Brain microvascular endothelial cell (primary cell): ENCODE measurements around the gene TPT1.

Experiments used
- DNase-seq: peaks from one replicate; pipeline ENCODE4 v3.0.0-alpha.2; 2020
- H3K27ac ChIP-seq: fragments of 250-450 bp; sonication (Bioruptor Pico); 2 replicates; pipeline ENCODE4 v1.5.1; 2020; ENCODE audit warnings: mild to moderate bottlenecking, moderate library complexity
- H3K27me3 ChIP-seq: fragments of 250-450 bp; sonication (Bioruptor Pico); replicated peaks from 2 replicates; pipeline ENCODE4 v1.5.1; 2020; ENCODE audit warnings: mild to moderate bottlenecking
- H3K36me3 ChIP-seq: fragments of 250-450 bp; sonication (Bioruptor Pico); replicated peaks from 2 replicates; pipeline ENCODE4 v1.5.1; 2020; ENCODE audit warnings: mild to moderate bottlenecking
- H3K4me3 ChIP-seq: 2 replicates; pipeline ENCODE4 v1.5.1; 2011; ENCODE audit warnings: low read depth, mild to moderate bottlenecking, control low read depth, low read length, moderate library complexity
- in situ Hi-C: cut with HindIII; loops from 2 replicates; pipeline ENCODE4 v1.10.0; 2017; ENCODE audit warnings: low sequenced_read_pairs, low pct_ligation_motif_present
- TF ChIP-seq, protein P1 (sequence below): IDR thresholded peaks from 2 replicates; pipeline ENCODE4 v1.5.1; 2011; ENCODE audit warnings: low read depth, mild to moderate bottlenecking, moderate library complexity, low read length, control low read depth, inconsistent platforms; ENCODE audit errors: missing control alignments

TPT1 gene

DNA sequence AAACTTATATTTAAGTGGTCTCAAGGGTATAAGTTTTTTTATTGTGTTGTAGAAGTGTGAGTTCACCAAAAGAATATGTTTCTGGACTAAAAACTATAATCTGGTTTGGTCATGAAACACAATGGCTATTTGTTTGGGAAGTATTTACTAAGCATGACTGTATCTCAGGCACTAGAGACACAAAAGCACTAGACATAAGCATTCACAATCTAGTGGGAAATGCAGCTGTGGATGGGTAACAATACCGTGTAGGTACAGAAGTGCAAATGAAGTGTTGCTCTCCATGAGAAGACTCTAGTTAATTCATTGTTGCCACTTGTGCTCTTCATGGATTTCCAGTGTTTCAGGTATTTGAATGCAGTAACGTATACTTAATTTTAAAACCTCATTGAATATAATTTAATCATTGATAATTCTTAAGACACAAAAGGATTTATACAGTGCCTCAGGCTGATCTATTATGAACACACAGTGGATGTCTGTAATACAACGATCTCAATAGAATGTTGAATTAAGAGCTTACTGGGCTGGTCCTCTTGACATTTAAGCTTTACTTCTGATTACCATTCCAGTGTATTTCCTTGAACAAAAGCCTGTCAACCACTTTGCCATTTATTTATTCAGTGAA is 50.9 kb downstream of the TPT1 start:
- DNase-seq = no peak
- Histone ChIP-seq H3K27me3 (no peaks in the 10 kb centered on the region), H3K4me3 (no peak overlapping the region), H3K36me3 (no peaks in the 10 kb centered on the region), H3K27ac (no peak overlapping the region)
- in situ Hi-C loops = loop anchor here (25.0 kb wide), 1 partner anchor 253 kb away; no protein-coding TSS in a partner anchor
- TF ChIP-seq, protein P1, sequence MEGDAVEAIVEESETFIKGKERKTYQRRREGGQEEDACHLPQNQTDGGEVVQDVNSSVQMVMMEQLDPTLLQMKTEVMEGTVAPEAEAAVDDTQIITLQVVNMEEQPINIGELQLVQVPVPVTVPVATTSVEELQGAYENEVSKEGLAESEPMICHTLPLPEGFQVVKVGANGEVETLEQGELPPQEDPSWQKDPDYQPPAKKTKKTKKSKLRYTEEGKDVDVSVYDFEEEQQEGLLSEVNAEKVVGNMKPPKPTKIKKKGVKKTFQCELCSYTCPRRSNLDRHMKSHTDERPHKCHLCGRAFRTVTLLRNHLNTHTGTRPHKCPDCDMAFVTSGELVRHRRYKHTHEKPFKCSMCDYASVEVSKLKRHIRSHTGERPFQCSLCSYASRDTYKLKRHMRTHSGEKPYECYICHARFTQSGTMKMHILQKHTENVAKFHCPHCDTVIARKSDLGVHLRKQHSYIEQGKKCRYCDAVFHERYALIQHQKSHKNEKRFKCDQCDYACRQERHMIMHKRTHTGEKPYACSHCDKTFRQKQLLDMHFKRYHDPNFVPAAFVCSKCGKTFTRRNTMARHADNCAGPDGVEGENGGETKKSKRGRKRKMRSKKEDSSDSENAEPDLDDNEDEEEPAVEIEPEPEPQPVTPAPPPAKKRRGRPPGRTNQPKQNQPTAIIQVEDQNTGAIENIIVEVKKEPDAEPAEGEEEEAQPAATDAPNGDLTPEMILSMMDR = no peak
